HL-60 (cell line): Measurements from ENCODE around the gene ABCC4.

Experiments used
- DNase-seq, 2 experiments: peaks; one replicate each; pipeline ENCODE4 v3.0.0-alpha.2; 2010 to 2020; ENCODE audit warnings: low read depth in 1 of 2, low spot score in 1 of 2
- H3K27ac ChIP-seq: fragments of 250-450 bp; sonication (Bioruptor Pico); replicated peaks from 2 replicates; pipeline ENCODE4 v1.5.1; 2020; ENCODE audit warnings: mild to moderate bottlenecking, moderate library complexity
- H3K27me3 ChIP-seq: fragments of 250-450 bp; sonication (Bioruptor Pico); 2 replicates; pipeline ENCODE4 v1.5.1; 2021; ENCODE audit warnings: mild to moderate bottlenecking, moderate library complexity; ENCODE audit not compliant: insufficient read depth, poor library complexity, severe bottlenecking
- H3K4me3 ChIP-seq: replicated peaks from 2 replicates; pipeline ENCODE4 v1.5.1; 2011; ENCODE audit warnings: mild to moderate bottlenecking, control low read depth, low read length; ENCODE audit not compliant: insufficient read depth
- GABPA ChIP-seq: IDR thresholded peaks from 2 replicates; pipeline ENCODE4 v1.6.1; 2012; ENCODE audit warnings: low read depth
- POLR2AphosphoS5 ChIP-seq: IDR thresholded peaks from 2 replicates; pipeline ENCODE4 v1.6.1; 2012; ENCODE audit warnings: low read depth
- SPI1 ChIP-seq: IDR thresholded peaks from 2 replicates; pipeline ENCODE4 v1.6.1; 2012; ENCODE audit warnings: low read depth, mild to moderate bottlenecking, borderline replicate concordance
- TF ChIP-seq, protein P1 (sequence below): IDR thresholded peaks from one replicate; pipeline ENCODE4 v1.5.1; 2011; ENCODE audit warnings: low read length, control low read depth, inconsistent platforms; ENCODE audit not compliant: insufficient read depth
- TF ChIP-seq, protein P2 (sequence below): IDR thresholded peaks from 2 replicates; pipeline ENCODE4 v1.6.1; 2012; ENCODE audit warnings: low read depth; ENCODE audit not compliant: insufficient replicate concordance

The ABCC4 gene

DNA sequence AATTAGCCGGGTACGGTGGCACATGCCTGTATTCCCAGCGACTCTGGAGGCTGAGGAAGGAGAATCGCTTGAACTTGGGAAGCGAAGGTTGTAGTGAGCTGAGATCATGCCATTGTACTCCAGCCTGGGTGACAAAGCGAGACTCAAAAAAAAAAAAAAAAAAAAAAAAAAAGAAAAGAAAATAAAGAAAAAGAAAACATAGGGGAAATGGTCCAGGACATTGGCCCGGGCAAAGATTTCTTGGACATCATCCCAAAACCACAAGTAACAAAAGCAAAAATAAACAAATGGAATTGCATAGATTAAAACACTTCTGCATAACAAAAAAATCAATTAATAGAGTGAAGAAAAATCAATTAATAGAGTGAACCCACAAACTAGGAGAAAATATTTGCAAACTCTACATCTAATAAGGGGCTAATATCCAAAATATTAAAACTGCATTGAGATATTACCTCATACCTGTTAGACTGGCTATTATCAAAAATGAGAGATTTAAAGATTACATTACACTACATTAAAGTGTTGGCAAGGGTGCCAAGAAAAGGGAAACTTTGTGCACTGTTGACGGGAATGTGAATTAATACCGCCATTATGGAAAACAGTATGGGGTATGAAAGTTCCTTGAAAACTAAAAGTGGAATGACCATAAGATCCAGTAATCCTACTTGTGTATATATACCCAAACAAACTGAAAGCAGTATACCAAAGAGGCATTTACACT lies 18.5 kb upstream of the ABCC4 start:
- Histone ChIP-seq H3K4me3 (no peak overlapping the region), H3K27ac (no peak overlapping the region), H3K27me3 (no peaks in the 10 kb centered on the region)
- no peak for TF ChIP-seq POLR2AphosphoS5
- TF ChIP-seq GABPA, result no peak
- TF ChIP-seq, protein P1, sequence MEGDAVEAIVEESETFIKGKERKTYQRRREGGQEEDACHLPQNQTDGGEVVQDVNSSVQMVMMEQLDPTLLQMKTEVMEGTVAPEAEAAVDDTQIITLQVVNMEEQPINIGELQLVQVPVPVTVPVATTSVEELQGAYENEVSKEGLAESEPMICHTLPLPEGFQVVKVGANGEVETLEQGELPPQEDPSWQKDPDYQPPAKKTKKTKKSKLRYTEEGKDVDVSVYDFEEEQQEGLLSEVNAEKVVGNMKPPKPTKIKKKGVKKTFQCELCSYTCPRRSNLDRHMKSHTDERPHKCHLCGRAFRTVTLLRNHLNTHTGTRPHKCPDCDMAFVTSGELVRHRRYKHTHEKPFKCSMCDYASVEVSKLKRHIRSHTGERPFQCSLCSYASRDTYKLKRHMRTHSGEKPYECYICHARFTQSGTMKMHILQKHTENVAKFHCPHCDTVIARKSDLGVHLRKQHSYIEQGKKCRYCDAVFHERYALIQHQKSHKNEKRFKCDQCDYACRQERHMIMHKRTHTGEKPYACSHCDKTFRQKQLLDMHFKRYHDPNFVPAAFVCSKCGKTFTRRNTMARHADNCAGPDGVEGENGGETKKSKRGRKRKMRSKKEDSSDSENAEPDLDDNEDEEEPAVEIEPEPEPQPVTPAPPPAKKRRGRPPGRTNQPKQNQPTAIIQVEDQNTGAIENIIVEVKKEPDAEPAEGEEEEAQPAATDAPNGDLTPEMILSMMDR, result no peak
- no peak for TF ChIP-seq SPI1
- TF ChIP-seq, protein P2, sequence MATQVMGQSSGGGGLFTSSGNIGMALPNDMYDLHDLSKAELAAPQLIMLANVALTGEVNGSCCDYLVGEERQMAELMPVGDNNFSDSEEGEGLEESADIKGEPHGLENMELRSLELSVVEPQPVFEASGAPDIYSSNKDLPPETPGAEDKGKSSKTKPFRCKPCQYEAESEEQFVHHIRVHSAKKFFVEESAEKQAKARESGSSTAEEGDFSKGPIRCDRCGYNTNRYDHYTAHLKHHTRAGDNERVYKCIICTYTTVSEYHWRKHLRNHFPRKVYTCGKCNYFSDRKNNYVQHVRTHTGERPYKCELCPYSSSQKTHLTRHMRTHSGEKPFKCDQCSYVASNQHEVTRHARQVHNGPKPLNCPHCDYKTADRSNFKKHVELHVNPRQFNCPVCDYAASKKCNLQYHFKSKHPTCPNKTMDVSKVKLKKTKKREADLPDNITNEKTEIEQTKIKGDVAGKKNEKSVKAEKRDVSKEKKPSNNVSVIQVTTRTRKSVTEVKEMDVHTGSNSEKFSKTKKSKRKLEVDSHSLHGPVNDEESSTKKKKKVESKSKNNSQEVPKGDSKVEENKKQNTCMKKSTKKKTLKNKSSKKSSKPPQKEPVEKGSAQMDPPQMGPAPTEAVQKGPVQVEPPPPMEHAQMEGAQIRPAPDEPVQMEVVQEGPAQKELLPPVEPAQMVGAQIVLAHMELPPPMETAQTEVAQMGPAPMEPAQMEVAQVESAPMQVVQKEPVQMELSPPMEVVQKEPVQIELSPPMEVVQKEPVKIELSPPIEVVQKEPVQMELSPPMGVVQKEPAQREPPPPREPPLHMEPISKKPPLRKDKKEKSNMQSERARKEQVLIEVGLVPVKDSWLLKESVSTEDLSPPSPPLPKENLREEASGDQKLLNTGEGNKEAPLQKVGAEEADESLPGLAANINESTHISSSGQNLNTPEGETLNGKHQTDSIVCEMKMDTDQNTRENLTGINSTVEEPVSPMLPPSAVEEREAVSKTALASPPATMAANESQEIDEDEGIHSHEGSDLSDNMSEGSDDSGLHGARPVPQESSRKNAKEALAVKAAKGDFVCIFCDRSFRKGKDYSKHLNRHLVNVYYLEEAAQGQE, result no peak
- DNase-seq, result no peak

DNA sequence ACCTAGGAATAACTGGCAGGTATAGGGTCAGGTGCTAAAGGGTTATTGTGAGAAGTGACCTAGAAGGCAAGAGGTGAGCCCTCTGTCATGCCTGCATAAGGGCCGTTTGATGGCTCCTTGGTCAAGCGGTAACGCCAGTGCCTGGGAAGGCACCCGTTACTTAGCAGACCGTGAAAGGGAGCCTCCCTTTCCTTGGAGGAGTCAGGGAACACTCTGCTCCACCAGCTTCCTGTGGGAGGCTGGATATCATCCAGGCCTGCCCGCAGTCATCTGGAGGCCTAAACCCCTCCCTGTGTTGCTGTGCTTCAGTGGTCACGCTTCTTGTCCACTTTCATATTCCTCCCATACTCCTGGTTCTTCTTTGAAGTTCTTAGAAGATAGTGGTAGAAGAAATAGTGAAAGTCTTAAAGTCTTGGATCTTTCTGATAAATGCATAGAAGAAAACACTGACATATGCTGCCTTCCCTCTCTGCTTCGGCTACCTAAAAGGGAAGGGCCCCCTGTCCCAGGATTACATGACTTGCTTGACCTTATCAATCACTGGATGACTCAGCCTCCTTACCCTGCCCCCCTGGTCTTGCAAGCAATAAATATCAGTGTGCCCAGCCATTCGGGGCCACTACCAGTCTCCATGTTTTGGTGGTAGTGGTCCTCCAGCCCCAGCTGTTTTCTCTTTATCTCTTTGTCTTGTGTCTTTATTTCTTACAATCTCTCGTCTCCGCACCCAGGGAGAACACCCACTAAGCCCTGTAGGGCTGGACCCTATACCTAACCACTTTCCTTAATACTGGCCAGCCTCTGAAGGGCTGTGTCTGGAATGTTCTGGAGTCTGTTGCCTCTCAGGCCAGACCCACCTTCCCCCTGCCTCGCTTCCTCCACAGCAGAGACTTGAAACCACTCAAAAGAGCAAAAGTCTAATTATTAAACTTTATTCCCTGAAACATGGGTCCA lies 16.1 kb upstream of the ABCC4 start:
- no peak for TF ChIP-seq POLR2AphosphoS5
- TF ChIP-seq, protein P1, result no peak
- TF ChIP-seq, protein P2, result no peak
- TF ChIP-seq SPI1, result no peak
- no peak for TF ChIP-seq GABPA
- H3K27ac ChIP-seq, result no peak overlapping the region
- DNase-seq, result no peak

GRCh38 chr13:95315752-95316151 lies 14.5 kb upstream of the ABCC4 start:
- H3K27me3 ChIP-seq, result peaks cover 6% of the 10 kb centered on the region
- H3K27ac ChIP-seq, result no peak overlapping the region
- TF ChIP-seq GABPA, result no peak
- no peak for DNase-seq
- no peak overlapping the region for H3K4me3 ChIP-seq

More for the DNA sequence above, 16.1 kb upstream of the ABCC4 start:
- Histone ChIP-seq H3K27me3 (no peaks in the 10 kb centered on the region), H3K4me3 (no peak overlapping the region)

DNA sequence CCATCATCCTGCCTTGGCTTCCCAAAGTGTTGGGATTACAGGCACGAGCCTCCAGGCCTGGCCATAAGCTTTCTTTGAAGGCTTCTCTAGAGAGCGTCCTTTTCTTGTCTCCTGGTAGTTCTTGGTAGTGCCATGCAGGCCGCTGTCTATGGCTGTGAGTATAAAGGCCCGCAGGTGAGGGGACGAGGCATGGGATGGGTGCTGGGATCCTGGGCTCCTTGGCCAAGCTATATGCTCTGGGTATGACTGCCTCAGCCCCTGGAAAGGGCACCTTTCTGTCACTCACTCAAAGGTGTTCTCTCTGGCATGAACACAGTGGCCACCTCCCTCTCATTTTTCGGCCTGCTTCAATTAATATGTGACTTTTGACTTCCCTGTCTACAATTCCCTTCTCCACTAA lies 6.3 kb upstream of the ABCC4 start:
- Histone ChIP-seq H3K27ac (no peak overlapping the region), H3K27me3 (peaks cover 6% of the 10 kb centered on the region), H3K4me3 (no peak overlapping the region)
- DNase-seq, result no peak
- TF ChIP-seq, protein P1, result no peak
